ENCODE data around the gene FOXA3.
"Not testable (repeated sequence)": the region's sequence is repeated elsewhere in the genome, so short reads cannot be mapped to it uniquely, and the experiment has no call there.

Gene FOXA3

DNA sequence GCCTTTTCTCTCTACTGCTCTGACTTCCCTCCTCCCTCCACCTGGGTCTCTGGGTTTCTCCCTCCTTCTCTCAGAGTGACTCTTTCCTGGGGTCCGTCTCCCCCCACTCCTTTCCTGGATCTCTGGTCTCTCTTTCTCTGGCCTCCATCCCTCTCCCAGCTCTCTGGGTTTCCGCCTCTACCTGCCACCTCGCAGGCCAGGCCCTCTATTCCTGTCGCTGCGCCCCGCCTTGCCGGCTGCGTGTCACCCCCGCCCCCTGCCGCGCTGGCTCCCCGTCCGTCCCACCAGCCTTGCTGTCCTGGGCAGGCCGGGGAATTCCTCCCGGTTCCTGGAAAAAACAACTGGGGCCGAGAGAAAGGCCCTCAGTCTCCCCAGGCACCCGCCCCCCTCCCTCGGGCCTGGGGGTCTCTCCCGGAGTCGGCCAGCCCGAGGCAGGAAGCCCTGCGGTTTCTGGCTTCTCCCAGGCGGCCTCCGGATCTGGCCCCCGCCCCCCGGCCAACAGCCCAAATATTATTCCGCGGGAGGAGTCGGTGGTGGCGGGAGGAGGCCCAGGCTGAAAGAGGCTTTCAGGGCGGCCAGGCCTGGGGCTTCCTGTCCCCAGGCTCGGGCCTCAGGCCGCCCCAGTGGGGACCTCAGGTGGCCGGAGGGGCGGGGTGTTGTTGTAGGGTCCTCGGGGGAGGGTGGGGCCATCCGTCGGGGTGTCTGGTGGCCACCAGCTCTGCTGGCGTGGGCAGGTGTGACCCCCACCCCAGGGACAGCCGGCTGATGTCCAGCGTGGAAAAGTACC lies 12.5 kb downstream of the FOXA3 start:
- DNase-seq = peak; percentile 34

GRCh38 chr19:45878043-45878794 lies 14.1 kb downstream of the FOXA3 start:
- DNase-seq = no peak

GRCh38 chr19:45879055-45879454 lies 14.9 kb downstream of the FOXA3 start:
- no peak for DNase-seq

GRCh38 chr19:45879971-45880370 lies 15.8 kb downstream of the FOXA3 start:
- no peak for DNase-seq

GRCh38 chr19:45881082-45881908 lies 17.2 kb downstream of the FOXA3 start:
- no peak for DNase-seq

DNA sequence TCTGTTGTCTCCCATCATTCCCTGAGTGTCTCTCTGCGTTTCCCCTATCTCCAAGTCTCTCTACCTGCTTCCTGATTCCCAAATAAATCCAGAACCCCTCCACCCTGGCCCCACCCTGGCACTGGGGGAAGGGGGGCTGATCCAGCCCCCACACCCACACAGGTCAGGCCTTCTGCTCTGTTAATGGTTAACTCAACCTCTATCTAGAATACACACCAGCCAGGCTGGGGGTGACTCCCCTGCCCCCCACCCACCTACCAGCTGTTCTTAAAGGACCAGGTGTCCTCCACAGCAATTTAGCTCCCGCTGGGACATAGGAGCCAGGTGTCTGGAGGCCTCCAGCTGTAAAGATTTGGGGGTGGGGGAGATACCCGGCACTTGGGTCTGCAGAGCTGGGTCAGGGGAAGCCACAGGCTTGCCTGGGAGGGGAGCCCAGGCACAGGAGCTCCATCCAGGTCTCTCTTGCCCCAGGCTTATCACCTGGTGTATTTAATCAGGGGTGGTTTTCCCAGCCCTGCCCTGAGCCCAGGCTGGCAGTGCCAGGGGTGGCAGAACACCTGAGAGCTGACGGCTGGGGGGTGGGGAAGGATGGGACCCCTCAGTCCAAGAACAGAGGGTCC lies 17.9 kb downstream of the FOXA3 start:
- DNase-seq = no peak

- peak; percentile 89 for DNase-seq
These were observed 18.8 kb downstream of the FOXA3 start for GRCh38 chr19:45882652-45883585.

DNA sequence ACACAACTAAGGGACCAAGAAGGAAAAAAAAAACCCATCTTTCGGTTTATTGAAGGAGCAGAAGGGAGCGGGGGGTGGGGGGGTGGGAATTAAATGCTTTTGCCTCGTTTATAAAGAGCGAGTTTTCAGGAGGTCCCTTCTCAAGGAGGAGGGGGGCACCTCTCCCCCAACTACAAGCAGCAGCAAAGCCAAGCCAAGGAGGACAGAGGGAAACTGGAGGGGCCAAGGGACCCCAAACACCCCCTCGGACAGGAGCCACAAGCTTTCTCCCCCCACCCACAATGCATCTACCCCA lies 19.4 kb downstream of the FOXA3 start:
- peak; percentile 22 for DNase-seq

DNA sequence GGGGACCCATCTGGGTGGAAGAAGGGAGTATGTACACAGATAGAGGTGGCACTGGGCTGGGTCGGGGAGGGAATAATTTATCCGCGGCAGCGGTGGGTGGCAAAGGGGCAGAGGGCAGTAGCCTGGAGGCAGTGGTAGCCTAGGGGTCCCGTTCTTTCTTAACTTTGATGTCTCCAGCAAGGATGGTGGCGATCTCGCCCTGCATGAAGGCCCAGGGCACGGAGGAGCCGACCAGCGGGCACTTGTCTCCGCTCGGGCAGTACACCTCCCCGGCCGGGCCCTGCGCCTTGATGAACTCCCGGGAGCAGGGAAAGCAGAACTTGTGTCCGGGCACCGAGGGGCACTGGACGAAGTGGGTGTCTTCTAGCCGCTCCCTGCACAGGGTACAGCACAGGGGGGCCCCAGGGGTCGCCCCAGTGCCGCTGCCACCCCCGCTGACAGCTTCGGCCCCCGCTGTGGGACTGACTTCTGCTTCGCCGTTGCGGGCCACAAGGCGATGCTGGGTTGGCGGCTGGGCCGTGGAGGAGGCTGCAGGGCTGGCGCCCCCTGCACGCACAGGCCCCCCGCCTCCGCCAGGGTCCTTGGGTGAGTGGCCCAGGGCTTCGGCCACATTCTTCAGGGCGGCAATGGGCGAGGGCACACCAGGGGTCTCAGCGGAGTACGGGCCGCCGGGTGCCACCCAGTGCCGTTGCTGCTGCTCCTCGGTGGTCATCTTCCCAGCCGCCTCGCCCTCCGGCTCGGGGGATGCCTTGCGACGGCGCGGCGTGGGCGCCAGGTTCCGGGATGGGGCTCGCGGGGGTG lies 20.0 kb downstream of the FOXA3 start:
- no peak for DNase-seq

- no peak for DNase-seq
These were observed 20.8 kb downstream of the FOXA3 start for GRCh38 chr19:45884682-45885555.

GRCh38 chr19:45885556-45886426 lies 21.7 kb downstream of the FOXA3 start, which contains the start of gene IRF2BP1:
TSS of gene IRF2BP1 (minus strand) at chr19:45886141. CDS start at chr19:45885774, 367 bp downstream.
- DNase-seq = peak; percentile 89

- peak; percentile 88 for DNase-seq
These were observed 22.5 kb downstream of the FOXA3 start for GRCh38 chr19:45886427-45887199.

GRCh38 chr19:45887200-45887710 lies 23.1 kb downstream of the FOXA3 start:
- DNase-seq = no peak

GRCh38 chr19:45889210-45889885 lies 25.2 kb downstream of the FOXA3 start:
- no peak for DNase-seq

- DNase-seq = no peak
These were observed 26.8 kb downstream of the FOXA3 start for GRCh38 chr19:45890877-45891276.

- no peak for DNase-seq
These were observed 31.4 kb downstream of the FOXA3 start for GRCh38 chr19:45895519-45895972.

DNA sequence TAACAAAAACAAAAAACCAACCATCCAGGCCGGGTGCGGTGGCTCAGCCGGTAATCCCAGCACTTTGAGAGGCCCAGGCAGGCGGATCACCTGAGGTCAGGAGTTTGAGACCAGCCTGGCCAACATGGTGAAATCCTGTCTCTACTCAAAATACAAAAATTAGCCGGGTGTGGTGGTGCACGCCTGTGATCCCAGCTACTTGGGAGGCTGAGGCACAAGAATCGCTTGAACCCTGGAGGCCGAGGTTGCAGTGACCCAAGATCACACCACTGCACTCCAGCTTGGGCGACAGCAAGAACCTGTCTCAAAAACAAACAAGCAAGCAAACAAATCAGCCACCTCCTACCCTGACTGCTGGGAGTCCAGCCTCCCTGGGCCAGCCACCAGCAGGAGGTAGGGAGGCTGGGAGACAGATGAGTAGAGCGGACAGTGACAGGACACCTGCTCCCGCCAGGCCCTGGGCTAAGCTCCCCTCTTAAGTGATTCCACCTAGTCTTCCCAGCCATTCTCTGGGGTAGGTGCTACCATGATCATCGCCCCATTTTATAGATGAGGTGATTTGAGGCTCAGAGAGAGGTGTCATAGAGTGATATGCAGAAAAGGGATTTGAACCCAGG lies 32.0 kb downstream of the FOXA3 start:
- DNase-seq = not testable (repeated sequence)
